SW480 (cell line): ENCODE results near the gene REXO1.
"Not testable (repeated sequence)": the region's sequence is repeated elsewhere in the genome, so short reads cannot be mapped to it uniquely, and the experiment has no call there.

Experiments used
- DNase-seq: peaks from one replicate; pipeline ENCODE4 v3.0.0-alpha.2; 2016; ENCODE audit warnings: low spot score

The REXO1 gene

DNA sequence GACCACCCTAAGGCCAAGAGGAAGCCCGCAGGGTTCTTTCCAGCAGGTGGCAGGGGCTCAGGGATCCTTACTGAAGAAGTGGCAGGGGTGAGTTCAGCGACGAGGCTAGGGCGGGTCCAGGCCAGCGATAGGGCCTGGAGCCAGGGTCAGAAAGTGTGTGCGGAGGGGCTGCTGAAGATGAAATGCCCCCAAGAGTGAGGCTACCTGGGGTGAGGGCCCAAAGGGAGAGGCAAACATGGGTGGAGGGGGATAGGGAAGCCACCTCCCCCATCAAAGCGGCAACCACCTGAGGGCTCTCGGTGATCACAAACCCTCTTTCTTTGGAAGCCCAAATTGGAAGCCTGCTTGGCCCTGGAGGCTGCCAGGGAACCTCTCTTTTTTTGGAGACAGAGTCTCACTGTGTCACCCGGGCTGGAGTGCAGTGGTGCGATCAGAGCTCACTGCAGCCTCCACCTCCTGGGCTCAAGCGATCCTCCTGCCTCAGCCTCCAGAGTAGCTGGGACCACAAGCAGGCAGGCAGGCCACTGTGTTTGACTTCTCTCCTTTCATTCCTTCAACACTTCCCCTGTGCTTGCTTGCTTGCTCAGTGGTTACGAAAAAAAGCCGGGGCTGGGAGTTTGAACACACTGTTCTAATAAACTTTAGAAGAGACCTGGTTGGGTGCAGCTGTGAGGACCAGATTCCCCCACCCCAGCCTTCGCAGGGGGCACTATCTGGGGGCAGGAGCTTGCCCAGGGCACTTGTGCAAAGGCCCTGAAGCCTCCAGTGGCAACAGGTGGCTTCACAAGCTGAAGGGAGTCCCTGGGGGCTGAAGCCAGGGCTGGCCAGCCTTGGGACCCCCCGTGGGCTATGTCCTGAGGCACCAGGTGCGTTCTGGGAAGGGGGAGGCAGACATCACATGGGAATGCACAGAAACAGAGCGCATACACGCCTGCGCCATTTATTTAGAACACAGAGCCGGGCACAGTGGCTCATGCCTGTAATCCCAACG lies 34.8 kb downstream of the REXO1 start:
- no peak for DNase-seq

DNA sequence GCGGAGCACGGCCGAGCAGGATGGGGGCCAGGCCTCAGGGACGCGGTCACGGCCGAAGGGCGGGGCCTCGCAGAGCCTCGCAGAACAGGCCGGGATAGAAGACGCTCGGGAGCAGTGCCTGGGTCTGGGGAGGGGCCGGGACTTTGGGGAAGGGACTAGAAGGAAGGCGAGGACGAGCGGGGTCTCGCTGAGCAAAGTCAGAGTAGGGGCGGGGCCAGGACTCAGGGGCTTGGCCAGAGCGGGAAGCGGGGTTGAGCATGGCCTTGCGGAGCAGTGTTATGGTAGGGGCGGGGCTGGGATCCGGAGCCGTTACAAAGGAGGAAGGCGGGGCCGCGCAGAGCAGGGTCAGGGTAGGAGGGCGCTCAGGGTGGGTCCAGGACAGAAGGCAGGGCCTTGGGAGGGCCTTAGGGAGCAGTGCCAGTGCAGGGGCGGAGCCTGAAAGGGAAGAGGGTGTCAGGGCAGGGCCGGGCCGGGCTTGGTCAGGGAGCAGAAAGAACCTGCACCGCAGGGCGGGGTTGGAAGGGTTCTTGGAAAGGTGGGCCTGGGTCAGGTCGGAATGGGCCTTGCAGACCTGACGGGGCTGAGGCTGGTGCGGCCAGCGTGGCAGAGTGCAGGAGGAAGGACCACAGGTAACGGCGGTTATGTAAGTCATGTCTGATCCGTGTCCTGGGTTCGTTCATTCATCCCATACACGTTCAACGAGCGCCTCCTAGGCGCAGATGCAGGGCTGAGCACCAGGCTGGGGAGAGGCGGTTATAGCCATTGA lies 35.7 kb downstream of the REXO1 start:
- DNase-seq: peak; percentile 86

DNA sequence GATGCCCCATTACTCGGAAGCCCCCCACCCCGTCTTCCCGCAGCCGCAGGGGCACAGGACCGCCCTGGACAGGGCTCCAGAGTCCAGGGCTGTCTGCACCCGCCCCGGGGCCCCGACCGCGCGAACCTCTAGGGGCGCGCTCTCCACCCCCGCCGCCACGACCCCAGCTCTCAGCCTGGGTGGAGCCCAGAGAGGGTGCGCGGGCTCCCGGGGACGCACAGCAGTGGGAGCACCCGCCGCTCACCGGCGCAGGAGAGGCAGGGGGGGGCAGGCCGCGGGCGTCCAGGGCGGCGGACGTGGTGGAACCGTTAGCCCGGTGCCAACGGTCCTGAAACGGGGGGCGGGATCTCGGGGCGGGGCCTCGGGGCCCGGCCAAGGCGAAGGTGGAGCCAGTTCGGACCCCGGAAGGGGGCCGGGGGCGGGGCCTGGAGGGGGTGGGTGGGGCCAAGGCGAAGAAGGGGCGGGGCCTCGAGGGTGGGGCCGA lies 36.3 kb downstream of the REXO1 start, which contains the start of gene ATP8B3:
Gene ATP8B3, minus strand, starts transcription at position 335 of the 484 bp plus-strand sequence. CDS start 540 bp downstream, outside the sequence.
- no peak for DNase-seq

DNA sequence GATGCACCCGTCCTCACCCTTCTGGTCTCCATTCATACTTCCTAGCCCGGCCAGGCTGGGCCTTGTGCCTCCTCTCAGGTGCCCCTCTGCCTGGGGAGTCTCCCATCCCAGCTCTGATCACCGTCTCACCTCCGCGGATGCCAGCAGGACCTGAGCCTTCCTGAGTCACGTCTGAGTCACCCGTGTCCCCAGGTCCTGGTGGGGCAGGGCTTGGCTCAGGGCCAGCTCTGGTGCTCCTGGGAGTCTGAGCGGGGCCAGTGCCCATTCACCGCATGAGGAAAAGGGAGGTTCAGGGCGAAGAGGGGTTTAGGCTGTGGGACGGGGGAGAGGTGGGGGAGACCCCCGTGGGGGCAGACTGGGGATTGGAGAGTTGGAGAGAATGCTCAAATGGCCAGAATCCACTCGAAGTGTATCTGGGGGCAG lies 36.8 kb downstream of the REXO1 start:
- peak; percentile 84 for DNase-seq

DNA sequence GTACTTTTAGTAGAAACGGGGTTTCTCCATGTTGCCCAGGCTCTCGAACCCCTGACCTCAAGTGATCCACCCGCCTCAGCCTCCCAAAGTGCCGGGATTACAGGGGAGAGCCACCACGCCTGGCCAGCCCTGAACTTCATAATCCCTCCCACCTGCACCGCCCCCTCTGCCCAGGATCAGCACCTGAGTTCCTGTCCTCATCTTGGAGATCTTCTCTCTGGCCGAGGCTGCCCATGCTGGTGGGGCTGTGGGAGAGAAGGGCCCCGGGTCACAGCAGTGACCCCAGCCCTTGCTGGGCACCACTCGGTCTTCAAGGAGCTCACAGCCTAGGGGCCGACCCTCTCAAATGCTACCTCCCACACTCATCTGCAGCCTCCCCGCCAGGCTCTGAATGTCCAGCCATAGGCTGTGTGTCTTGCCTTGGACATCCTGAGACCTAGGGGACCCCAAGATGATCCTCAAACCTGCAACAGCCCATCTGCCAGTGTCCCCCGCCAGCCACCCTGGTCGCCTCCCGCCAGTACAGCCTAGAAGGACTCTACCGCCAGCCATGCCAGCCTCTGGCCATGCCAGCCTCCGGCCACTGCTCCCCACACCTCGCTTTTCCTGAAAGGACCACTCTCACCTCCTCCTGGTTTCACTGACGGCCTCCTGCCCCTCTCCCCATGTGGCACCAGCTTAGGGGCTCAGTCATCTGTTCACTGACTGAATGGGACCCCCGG lies 37.7 kb downstream of the REXO1 start:
- no peak for DNase-seq

DNA sequence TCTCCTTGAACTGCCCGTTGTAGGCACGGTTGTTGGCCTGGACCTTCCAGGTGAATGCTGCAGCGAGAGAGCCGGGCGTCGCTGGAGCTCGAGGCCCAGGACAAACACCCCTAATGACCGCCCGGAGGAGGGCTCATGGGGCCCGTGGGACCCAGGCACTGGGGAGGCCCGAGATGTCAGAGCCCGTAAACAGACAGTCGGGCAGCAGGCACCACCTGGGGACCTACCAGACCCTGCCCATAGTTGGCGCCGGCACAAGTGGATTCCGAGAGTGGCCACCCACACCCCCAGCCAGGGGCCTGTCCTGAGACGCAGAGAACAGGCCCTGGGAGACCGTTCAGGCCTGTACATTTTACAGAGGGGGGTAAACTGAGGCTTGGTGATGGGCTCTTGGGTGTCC lies 38.6 kb downstream of the REXO1 start:
- DNase-seq: no peak

DNA sequence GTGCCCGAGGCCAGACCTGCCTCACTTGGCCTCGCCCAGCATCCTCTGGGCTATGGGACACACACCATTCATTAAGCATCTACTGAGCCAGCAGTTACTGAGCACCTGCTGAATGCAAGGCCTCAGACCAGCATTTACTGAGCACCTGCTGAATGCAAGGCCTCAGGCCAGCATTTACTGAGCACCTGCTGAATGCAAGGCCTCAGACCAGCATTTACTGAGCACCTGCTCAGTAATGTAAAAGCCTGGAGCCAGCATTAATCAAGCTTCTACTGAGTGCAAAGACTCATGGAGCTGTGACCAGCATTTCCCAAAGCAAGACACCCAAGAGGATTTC lies 39.9 kb downstream of the REXO1 start:
- DNase-seq: no peak

DNA sequence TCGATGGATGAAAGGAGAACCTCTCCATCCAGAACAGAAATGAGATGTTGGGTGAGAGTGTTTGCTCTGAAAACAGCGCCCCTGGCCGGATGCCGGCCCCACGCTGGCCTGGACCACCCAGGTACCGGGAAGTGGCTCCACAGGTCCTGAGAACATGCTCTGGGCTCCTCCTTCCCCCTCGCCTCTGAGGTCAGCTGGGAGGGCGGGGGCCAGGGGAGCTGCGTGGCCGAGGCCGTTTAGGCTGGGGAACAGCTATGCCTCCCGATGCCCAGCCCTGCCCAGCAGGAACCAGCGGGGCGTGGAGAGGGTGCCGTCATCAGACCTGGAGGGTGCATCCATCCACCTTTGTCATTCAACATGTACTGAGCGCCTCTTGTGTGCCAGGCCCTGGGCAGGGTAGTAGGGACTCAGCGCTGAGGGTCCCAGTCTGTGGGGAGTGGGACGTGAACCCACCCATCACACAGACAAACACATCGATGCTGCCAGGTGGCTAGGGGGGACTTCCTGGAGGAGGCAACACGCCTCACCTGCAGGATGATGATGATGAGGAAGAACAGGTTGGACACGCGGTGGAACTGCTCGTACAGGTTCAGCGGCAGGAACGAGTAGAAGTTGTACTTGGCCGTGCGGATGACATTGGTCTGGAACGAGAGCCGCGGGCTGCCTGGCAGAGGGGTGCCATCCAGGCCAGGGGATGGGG lies 40.4 kb downstream of the REXO1 start:
- no peak for DNase-seq

DNA sequence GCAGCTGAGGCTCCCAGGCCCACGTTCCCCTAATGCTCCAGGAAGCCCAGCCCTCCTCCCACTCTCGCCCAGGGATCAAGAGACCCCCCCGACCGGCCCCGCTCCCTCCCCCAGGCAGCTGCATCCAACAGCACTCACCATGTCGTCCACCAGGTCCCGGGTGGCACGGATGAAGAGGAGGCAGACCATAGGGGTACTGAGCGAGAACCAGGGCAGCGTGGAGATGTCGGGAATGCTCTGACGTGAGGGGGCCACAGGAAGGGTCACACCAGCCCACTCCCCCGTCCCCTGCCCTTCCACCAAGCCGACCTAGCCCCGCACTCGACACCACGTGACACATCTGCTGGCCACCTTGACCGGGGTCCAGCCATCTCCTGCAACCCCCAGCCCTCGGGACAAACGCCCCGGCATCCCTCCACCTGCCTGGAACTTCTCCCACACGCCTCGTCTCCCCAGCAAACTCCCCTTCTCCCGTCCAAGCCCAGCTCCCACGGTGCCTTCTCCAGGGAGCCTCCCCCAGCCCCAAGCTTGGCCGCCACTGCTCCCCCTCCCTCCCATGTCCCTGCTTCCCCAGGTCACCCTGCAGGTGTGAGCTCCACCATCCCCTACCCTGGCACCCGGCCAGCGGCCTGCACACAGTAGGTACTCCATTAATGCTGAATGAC lies 41.1 kb downstream of the REXO1 start:
- DNase-seq: no peak

DNA sequence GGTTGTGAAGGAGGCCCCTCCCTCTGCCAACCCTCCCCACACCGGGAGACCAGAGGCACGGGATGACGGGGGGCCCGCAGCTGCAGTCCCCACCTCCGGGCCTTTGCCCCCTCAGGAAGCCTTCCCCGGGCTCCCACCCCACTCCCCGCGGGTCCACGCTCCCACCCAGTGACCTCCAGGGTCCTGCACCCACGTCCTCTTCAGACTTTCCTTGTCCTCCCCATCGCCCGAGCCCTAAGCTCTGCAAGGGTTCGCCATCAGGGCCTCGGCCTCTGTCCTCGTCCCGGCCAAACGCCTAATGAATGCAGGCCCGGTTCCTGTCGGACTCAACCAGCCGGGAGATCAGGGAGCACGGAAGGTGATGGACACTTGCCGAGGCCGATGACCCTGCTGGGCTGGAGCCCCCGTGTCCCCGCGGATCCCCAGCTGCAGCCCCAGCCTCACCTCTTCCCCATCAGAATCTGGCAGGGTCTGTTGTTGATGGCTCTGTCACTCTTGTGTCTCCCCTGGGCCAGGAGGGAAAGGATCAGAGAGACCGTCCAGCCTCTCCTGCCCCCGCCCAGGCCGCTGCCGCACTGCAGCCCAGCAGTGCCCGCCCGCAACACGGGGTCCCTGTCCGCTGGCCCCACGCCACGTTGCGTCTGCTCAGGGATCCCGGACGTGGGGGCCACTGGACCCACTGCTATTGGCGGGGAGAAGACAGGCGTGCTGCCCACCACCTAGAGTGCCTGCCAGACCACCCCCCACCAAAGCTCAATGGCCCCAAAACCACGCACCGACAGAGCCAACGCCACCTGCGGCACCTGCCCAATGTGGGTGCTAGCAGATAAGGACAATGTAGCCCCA lies 41.9 kb downstream of the REXO1 start:
- no peak for DNase-seq

DNA sequence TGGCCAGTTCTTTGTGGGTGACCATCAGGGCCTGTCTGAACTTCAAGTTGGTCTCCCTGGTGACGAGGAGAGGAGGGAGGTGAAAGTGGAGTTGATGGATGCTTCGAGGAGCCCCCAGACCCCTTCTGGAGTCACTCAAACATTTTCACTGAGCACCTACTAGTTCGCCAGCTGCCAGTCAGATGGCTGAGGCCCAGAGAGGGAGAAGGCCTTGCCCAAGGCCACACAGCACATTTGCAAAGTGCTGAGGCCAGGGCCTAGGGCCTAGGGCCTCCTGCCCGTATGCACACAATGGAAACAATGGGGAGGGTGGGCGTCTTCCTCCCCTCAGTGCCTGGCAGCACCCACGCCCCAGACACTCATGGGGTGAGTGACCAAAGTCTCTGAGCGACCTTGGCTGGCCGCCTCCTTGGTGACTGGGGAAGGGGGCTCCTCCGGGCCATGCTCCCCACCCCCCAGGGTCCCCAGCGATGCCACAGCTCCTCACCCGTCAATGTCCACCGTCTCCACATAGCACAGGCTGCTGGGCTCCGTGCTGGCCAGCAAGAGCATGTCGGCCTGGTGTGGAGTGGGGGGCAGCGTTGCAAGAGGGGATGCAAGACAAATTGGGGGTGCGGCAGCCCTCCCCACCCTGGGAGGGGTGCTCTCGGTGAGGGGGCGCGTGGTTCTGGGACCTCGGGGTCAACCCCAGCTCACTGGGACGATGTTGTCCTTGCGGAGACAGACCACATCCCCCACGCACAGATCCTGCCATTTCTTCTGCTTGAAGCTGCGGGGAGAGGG lies 42.7 kb downstream of the REXO1 start:
- no peak for DNase-seq

DNA sequence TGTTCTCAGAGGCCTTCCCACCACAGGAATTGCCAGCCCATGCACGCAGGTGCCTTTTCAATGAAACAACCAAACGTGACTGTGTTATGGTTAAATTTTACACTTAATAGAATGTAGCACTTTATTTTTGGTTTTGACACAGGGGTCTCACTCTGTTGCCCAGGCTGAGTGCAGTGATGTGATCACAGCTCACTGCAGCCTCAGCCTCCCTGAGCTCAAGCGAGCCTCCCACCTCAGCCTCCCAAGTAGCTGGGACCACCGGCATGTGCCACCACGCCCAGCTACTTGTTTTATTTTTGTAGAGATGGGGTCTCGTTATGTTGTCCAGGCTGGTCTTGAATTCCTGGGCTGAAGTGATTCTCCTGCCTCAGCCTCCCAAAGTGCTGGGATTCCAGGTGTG lies 43.4 kb downstream of the REXO1 start:
- no peak for DNase-seq

DNA sequence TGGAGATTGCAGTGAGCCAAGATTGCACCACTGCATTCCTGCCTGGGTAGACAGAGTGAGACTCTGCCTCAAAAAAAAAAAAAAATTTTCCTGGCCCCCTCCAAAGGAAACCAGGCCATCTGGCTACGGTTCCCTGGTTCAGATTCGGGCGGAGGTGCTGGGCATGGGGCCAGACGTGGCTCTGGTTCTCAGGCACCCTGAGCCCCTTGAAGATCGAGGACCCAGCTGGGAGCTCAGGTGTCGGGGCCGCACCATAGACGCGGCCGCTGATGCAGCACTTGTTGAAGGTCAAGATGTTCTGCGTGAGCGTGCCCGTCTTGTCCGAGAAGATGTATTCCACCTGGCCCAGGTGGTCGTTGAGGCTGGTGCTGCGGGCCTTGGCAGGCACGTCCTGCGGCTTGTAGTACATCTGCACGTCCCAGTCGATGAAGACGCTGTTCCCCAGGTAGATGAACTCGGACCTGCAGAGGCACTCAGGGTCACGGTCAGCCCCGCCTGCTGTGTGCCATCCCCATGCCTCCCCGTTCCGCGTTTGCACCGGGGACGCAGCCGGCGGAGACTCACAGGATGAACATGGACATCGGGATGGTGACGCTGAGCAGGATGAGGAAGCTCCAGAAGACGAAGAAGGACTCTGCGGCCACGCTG lies 48.5 kb downstream of the REXO1 start:
- no peak for DNase-seq

DNA sequence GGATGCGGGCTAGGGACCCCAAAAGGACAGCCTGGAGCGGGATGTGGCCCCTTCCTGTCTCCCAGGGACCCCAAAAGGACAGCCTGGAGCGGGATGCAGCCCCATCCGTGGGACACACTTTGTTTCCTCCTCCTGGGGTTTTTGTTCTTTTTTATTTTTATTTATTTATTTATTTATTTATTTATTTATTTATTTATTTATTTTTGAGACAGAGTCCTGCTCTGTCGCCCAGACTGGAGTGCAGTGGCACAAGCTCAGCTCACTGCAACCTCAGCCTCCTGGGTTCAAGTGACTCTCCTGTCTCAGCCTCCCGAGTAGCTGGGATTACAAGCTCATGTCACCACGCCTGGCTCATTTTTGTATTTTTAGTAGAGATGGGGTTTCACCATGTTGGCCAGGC lies 51.0 kb downstream of the REXO1 start:
- not testable (repeated sequence) for DNase-seq

DNA sequence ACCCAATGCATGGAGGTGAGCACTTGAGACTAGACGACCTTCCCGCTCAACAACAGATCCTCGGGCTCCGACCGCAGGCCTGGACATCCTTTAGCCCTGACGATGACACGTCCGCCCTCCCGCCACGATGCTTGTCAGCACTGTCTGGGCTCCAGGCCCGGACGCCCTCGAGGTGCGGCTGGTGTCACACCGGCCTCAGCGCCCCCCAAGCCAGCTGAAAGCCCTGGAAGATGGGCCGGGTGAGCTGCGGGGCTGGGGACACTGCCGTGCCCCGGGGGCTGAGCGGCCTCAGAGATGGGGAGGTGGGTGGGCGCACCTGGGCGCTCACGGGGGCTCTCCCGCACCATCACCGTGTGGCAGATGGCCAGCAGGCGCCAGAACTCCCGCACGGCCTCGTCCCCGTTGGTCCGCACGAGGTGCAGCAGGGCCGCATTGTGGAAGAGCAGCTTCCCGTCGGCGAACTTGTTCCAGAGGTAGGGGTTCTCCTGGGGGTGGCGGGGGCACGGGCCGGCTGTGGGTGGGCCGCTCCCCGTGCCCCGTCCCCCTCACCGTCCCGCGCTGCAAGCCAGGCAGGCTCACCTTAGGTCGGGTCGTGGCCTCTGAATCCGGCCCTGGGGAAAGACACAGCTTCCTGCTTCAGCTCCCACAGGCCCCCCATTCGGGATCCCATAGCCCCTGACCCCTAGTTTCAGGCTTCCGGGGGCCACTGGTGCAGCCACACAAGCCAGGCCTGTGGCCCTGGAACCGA lies 51.7 kb downstream of the REXO1 start:
- no peak for DNase-seq

DNA sequence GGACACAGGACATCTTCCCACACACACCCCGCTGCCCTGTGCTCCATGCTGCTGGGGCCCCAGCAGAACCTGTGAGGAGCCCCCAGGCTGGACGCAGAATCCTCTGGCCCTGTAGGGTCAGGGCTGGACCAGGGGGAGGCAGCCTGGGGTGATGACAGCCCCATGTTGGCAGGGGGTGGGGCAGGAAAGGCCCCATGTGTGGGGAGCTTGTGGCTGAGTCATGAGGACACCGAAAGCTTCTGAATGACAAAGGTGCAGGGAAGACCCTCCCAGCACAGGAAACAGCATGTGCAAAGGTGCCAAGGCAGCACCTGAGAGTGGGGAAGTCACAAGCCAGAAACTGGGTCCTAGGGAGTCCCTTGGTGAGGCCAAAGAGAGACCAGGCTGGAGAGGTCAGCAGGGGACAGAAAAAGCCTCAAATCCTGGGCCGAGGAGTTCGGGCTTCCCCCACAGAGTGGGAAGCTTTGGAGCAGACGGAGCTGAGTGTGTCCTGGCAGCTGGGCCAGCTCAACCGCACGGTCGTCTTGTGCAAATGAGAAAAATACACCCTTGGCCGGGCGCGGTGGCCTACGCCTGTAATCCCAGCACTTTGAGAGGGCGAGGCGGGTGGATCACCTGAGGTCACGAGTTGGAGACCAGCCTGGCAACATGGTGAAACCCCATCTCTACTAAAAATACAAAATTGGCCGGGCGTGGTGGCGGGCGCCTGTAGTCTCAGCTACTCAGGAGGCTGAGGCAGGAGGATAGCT lies 53.7 kb downstream of the REXO1 start:
- no peak for DNase-seq

DNA sequence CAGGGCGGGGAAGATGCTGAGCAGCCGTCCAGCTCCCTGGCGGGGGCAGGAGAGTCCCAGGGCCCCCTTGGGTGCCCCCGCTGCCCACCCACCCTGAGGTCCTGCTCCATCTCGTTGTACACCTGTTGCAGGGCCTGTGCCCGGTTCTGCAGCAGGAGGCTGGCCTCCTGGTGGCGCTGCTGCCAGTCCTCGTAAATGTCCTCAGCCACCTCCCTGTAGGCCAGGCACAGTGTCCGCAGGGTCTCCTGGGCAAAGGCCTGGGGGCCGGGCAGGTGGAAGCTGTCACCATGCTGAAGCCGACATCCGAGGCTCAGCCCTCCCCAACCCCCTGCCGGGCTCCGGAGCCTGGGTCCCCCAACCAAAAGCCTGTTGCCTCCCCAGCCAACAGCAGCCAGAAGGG lies 56.4 kb downstream of the REXO1 start:
- no peak for DNase-seq
